Stimulated activated CD4-positive, alpha-beta T cell treated with anti-CD3 and anti-CD28 coated beads, Interleukin-1b, Interleukin-23, amount 100 ng/mL, for 4 hours (primary cell): ENCODE measurements around the gene RBP5.
"Not testable (repeated sequence)": the region's sequence is repeated elsewhere in the genome, so short reads cannot be mapped to it uniquely, and the experiment has no call there.

ENCODE experiments used
- DNase-seq, 2 donors: peaks; one replicate each; pipeline ENCODE4 v3.0.0-alpha.2; 2020; ENCODE audit warnings: low read depth in 2 of 2

Gene RBP5

GRCh38 chr12:7122811-7123769 is 5.6 kb downstream of the RBP5 start:
- no peak for DNase-seq

GRCh38 chr12:7121324-7121723 is 7.4 kb downstream of the RBP5 start:
- DNase-seq = no peak

- DNase-seq = no peak
These were observed 8.5 kb downstream of the RBP5 start for GRCh38 chr12:7120166-7120565.

- no peak for DNase-seq
These were observed 9.8 kb downstream of the RBP5 start for GRCh38 chr12:7118881-7119280.

GRCh38 chr12:7117670-7118069 is 11.0 kb downstream of the RBP5 start:
- DNase-seq = no peak

GRCh38 chr12:7116916-7117315 is 11.8 kb downstream of the RBP5 start:
- no peak for DNase-seq

GRCh38 chr12:7116196-7116595 is 12.5 kb downstream of the RBP5 start:
- DNase-seq = no peak

- no peak for DNase-seq
These were observed 13.8 kb downstream of the RBP5 start for GRCh38 chr12:7114851-7115250.

GRCh38 chr12:7114008-7114407 is 14.7 kb downstream of the RBP5 start:
- no peak for DNase-seq

- peak; percentile 14 to 32 for DNase-seq
These were observed 15.3 kb downstream of the RBP5 start for GRCh38 chr12:7113389-7113871.

- DNase-seq = no peak
These were observed 16.6 kb downstream of the RBP5 start for GRCh38 chr12:7112041-7112440.

- DNase-seq = no peak
These were observed 18.0 kb downstream of the RBP5 start for GRCh38 chr12:7110661-7111060.

GRCh38 chr12:7109572-7109920 is 19.1 kb downstream of the RBP5 start:
- no peak for DNase-seq

- peak; percentile 81 for DNase-seq
These were observed 19.7 kb downstream of the RBP5 start, which contains the start of gene C1RL for GRCh38 chr12:7108796-7109571. C1RL (minus strand) TSS chr12:7109214; CDS start chr12:7109180, 34 bp downstream.

- peak; percentile 50 to 59 for DNase-seq
These were observed 20.5 kb downstream of the RBP5 start for GRCh38 chr12:7108003-7108795.

- no peak for DNase-seq
These were observed 21.1 kb downstream of the RBP5 start for GRCh38 chr12:7107636-7108002.

GRCh38 chr12:7107181-7107580 is 21.5 kb downstream of the RBP5 start:
- not testable (repeated sequence) for DNase-seq

- no peak for DNase-seq
These were observed 22.6 kb downstream of the RBP5 start for GRCh38 chr12:7106082-7106481.

- DNase-seq = no peak
These were observed 24.7 kb downstream of the RBP5 start for GRCh38 chr12:7103837-7104584.

GRCh38 chr12:7102582-7102981 is 26.1 kb downstream of the RBP5 start:
- no peak for DNase-seq

GRCh38 chr12:7101694-7102131 is 27.0 kb downstream of the RBP5 start:
- no peak for DNase-seq
